ENCODE results near the gene ONECUT3.
"Not testable (repeated sequence)": the region's sequence is repeated elsewhere in the genome, so short reads cannot be mapped to it uniquely, and the experiment has no call there.

DNA sequence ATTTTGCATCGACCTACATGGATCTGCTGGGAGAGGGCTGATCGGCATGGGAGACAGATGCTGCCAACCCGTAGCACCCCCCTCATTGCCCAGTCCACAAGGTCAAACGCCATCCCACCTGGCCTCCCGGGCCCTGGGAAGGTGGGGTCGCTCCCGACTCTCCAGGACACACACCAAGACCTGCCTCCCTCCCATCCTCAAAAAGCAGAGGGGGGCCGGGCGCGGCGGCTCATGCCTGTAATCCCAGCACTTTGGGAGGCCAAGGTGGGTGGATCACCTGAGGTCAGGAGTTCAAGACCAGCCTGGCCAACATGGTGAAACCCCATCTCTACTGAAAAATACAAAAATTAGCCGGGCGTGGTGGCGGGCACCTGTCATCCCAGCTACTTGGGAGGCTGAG, 46.7 kb upstream of the ONECUT3 start:
- TF ChIP-seq, protein P1, sequence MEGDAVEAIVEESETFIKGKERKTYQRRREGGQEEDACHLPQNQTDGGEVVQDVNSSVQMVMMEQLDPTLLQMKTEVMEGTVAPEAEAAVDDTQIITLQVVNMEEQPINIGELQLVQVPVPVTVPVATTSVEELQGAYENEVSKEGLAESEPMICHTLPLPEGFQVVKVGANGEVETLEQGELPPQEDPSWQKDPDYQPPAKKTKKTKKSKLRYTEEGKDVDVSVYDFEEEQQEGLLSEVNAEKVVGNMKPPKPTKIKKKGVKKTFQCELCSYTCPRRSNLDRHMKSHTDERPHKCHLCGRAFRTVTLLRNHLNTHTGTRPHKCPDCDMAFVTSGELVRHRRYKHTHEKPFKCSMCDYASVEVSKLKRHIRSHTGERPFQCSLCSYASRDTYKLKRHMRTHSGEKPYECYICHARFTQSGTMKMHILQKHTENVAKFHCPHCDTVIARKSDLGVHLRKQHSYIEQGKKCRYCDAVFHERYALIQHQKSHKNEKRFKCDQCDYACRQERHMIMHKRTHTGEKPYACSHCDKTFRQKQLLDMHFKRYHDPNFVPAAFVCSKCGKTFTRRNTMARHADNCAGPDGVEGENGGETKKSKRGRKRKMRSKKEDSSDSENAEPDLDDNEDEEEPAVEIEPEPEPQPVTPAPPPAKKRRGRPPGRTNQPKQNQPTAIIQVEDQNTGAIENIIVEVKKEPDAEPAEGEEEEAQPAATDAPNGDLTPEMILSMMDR (IDR thresholded peaks at IDR 0.05; ENCODE audit: low read depth, low read length) = not testable (repeated sequence)
- TF ChIP-seq EZH2phosphoT487 (IDR thresholded peaks at IDR 0.05; ENCODE audit: low read depth) = not testable (repeated sequence)
